HG03558 (cell line): ENCODE measurements around the gene ZFPM1.

Experiments used
- ATAC-seq: cut with Tn5 transposase; IDR thresholded peaks from one replicate; pipeline ENCODE4 v1.9.1; 2021; ENCODE audit warnings: moderate number of reproducible peaks; ENCODE audit not compliant: unreplicated experiment; ENCODE audit errors: extremely low read depth

ZFPM1 gene

GRCh38 chr16:88494335-88495154 lies 41.5 kb downstream of the ZFPM1 start:
- no peak for ATAC-seq

GRCh38 chr16:88495268-88495772 lies 42.2 kb downstream of the ZFPM1 start:
- ATAC-seq: no peak

GRCh38 chr16:88497561-88498462 lies 44.7 kb downstream of the ZFPM1 start:
- no peak for ATAC-seq

GRCh38 chr16:88498576-88499208 lies 45.6 kb downstream of the ZFPM1 start:
- no peak for ATAC-seq

GRCh38 chr16:88499292-88499691 lies 46.2 kb downstream of the ZFPM1 start:
- no peak for ATAC-seq

- ATAC-seq: no peak
Observed at GRCh38 chr16:88499836-88500251, 46.8 kb downstream of the ZFPM1 start.

- no peak for ATAC-seq
Observed at GRCh38 chr16:88500255-88500661, 47.2 kb downstream of the ZFPM1 start.

GRCh38 chr16:88502371-88502770 lies 49.3 kb downstream of the ZFPM1 start:
- no peak for ATAC-seq

GRCh38 chr16:88502776-88503280 lies 49.7 kb downstream of the ZFPM1 start:
- ATAC-seq: no peak

GRCh38 chr16:88503374-88503770 lies 50.3 kb downstream of the ZFPM1 start:
- ATAC-seq: no peak

- no peak for ATAC-seq
Observed at GRCh38 chr16:88503771-88504488, 50.9 kb downstream of the ZFPM1 start.

- no peak for ATAC-seq
Observed at GRCh38 chr16:88504489-88505404, 51.7 kb downstream of the ZFPM1 start.

- ATAC-seq: no peak
Observed at GRCh38 chr16:88505405-88506082, 52.5 kb downstream of the ZFPM1 start.

- ATAC-seq: no peak
Observed at GRCh38 chr16:88506723-88507122, 53.6 kb downstream of the ZFPM1 start.

- ATAC-seq: no peak
Observed at GRCh38 chr16:88507231-88507743, 54.2 kb downstream of the ZFPM1 start.

GRCh38 chr16:88508376-88508867 lies 55.3 kb downstream of the ZFPM1 start:
- ATAC-seq: no peak

- no peak for ATAC-seq
Observed at GRCh38 chr16:88508868-88509748, 56.0 kb downstream of the ZFPM1 start.
